Neural cell (in vitro differentiated cells): ENCODE measurements around the gene AEN.

Experiments
- CTCF ChIP-seq: fragments of 450-650 bp; IDR thresholded peaks from 2 replicates; pipeline ENCODE4 v1.5.1; 2014; ENCODE audit warnings: antibody characterized with exemption, mild to moderate bottlenecking, moderate library complexity; ENCODE audit not compliant: poor library complexity, severe bottlenecking
- EZH2 ChIP-seq: fragments of 200-600, 300-800 bp; shearing (Covaris generic), sonication (generic); IDR thresholded peaks from 2 replicates; pipeline ENCODE4 v1.6.1; 2014; ENCODE audit warnings: antibody characterized with exemption, low read length, borderline replicate concordance, mild to moderate bottlenecking; ENCODE audit not compliant: insufficient read depth, poor library complexity, severe bottlenecking
- POLR2AphosphoS5 ChIP-seq: IDR thresholded peaks from 2 replicates; pipeline ENCODE4 v1.6.1; 2012

GRCh38 chr15:88661041-88661700 is 40.0 kb downstream of the AEN start:
- TF ChIP-seq EZH2 (no peak), CTCF (no peak), POLR2AphosphoS5 (no peak)
